Renal cortical epithelial cell (primary cell): Measurements from ENCODE around the gene NLRP12. TPM values are rescaled to one million over a fixed set of nuclear protein-coding genes. Genes with fewer than 3 reads are reported as not detected.
"Not testable (repeated sequence)": the region's sequence is repeated elsewhere in the genome, so short reads cannot be mapped to it uniquely, and the experiment has no call there.

ENCODE experiments used
- DNase-seq: peaks from one replicate; pipeline ENCODE4 v3.0.0-alpha.2; 2011; ENCODE audit warnings: low read depth
- total RNA-seq: library from RNA; depleted of rRNA; stranded (reverse); fragments of >200 nt; gene quantifications from 2 replicates; pipeline ENCODE4 v1.2.3, GENCODE V29; 2014

The NLRP12 gene
- total RNA-seq, 1 donor from 2014 or later: 0.05 TPM

DNA sequence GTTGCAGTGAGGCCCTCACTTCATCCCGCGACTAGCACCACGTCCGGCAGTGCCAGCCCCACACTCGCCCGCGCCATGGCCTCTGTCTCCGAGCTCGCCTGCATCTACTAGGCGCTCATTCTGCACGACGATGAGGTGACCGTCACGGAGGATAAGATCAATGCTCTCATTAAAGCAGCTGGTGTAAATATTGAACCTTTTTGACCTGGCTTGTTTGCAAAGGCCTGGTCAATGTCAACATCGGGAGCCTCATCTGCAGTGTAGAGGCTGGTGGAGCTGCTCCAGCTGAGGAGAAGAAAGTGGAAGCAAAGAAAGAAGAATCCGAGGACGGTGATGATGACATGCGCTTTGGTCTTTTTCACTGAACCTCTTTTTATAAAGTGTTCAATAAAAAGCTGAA is 48.6 kb downstream of the NLRP12 start:
- DNase-seq: no peak

DNA sequence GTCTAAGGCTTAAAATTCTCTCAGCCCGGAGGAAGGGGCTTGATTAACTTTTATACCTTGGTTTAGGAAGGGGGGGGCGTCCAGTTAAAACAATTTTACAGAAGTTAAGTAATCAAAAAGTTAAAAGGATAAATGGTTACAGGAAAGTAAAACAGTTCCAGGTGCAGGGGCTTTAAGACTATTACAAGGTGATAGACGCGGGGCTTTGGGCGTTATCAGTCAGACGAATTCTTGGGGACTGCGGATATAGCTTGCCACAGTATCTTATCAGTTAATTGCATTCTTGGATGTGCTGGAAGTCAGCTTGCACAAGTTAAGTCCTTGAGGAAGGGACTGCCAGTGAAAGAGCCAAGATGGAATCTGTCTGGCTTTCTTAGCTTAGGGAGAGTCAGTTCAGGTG is 49.6 kb downstream of the NLRP12 start:
- DNase-seq: not testable (repeated sequence)

DNA sequence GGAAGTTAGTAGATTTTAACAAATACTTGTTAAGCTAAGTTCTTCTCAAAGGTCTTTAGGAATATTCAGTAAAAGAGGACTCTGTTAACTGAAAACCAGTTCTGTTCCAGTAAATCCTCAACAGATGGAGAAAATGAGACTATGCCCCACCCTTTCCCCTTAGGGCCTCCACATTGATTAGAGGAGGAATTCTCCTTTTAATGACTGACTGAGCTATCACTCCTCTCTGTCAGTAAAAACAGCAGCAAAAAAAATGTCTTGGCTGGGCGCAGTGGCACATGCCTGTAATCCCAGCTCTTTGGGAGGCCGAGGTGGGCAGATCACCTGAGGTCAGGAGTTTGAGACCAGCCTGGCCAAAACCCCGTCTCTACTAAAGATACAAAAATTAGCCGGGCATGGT is 50.1 kb downstream of the NLRP12 start:
- DNase-seq: no peak

DNA sequence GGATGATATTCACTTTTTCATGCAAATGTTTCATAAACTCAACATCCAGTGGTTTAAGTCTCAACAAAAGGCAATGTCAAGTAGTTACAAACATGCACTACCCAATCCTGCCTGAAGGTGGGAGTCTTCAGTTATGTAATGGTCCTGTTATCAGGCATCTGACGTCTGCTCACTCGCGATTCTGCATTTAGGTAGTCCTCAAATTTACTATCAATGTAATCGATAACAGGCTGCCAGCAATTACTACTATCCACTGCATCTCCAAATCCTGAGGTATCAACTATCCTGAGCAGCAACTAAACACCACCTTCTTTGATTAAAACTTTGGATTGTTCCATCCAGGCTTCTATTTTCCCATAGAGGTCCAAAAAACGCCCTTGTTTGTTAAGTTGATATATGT is 51.2 kb downstream of the NLRP12 start:
- peak; percentile 29 for DNase-seq

DNA sequence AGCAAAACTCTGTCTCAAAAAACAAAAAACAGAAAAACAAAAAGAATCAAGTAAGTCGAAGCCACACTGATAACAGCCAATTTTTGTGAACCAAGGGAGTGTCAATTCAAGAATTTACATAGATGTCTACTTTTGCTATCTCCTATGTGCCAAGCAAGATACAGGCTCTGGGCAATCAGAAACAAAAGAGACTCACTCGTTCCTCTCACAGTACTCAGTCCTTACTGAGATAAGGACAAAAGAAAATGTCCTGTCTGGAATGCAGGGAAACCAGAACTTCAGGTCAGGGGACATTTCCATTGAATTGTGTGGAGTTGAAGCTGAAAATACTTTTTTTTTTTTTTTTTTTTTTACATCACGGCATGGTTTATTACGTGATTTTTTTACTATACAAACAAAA is 53.0 kb downstream of the NLRP12 start:
- no peak for DNase-seq

DNA sequence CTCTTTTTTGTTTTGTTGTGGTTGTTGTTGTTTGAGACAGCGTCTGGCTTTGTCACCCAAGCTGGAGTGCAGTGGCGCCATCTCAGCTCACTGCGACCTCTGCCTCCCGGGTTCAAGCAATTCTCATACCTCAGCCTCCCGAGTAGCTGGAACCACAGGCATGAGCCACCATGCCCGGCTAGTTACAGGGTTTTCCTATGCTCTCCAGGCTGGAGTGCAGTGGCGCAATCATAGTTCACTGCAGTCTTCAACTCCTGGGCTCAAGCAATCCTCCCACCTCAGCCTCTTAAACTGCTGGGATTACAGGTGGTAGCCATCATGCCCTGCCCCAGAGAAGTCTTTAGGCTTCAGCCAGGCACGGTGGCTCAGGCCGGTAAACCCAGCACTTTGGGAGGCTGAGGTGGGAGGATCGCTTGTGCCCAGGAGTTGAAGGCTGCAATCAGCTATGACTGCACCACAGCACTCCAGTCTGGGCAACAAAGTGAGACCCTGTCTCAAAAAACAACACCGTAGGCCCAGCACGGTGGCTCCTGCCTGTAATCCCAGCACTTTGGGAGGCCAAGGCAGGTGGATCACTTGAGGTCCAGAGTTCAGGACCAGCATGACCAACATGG is 54.3 kb downstream of the NLRP12 start:
- DNase-seq: not testable (repeated sequence)

DNA sequence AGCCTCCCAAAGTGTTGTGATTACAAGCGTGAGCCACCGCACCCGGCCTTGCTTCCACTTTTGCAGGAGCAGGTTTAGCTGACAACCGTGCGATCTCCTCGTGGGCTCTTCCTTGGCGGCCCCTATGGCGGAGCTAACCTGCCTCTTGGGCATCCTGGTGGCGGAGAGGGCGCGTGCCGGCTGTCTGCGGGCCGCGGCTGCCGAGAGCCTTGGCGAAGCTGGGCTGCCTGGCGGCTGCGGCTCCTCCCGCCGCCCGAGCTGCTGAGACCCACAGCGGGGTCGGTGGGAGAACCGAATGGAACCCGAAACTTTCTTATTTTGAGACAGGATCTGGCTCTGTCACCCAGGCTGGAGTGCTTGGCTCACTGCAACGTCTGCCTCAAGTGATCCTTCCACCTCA is 55.7 kb downstream of the NLRP12 start:
- DNase-seq: no peak

DNA sequence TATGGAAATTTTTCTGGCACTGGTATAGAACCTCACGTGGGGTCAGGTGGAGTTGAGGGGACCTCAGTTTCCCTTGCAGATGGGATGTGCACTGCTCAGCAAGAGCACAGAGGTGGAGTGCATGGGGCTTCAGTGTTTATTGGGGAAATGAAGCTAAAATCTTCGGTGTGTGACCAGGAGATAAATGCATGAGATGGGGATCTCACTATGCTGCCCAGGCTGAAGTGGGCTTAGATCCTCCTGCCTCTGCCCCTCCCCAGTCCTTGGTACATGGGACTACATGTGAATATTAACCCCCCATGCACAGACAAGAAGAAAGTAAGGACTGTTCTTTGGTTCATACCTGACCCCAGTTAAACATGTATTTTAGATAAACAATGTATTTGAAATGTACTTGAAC is 65.1 kb downstream of the NLRP12 start:
- DNase-seq: not testable (repeated sequence)

Other genes starting within 250 kb of the NLRP12 start
- gene DPRX, start 192.3 kb downstream of the NLRP12 start, total RNA-seq: not detected in 2 replicates
- 10.1 and 26.4 TPM in 2 replicates for gene MYADM, start 43.6 kb upstream of the NLRP12 start, total RNA-seq
- gene PRKCG, start 57.9 kb upstream of the NLRP12 start, total RNA-seq: 0.15 and 1.7 TPM in 2 replicates
- not detected in 2 replicates for gene CACNG7, start 85.0 kb upstream of the NLRP12 start, total RNA-seq
- 0.05 and 0.17 TPM in 2 replicates for gene CACNG8, start 138.6 kb upstream of the NLRP12 start, total RNA-seq
- gene CACNG6, start 167.3 kb upstream of the NLRP12 start, total RNA-seq: 0.17 and 0.55 TPM in 2 replicates
- gene VSTM1, start 239.6 kb upstream of the NLRP12 start, total RNA-seq: not detected in 2 replicates